HG03378 (cell line): Measurements from ENCODE around the gene CAPN2.

ENCODE experiments used
- ATAC-seq: cut with Tn5 transposase; IDR thresholded peaks from one replicate; pipeline ENCODE4 v1.9.1; 2021; ENCODE audit warnings: mild to moderate bottlenecking, moderate library complexity; ENCODE audit not compliant: unreplicated experiment

Gene CAPN2

DNA sequence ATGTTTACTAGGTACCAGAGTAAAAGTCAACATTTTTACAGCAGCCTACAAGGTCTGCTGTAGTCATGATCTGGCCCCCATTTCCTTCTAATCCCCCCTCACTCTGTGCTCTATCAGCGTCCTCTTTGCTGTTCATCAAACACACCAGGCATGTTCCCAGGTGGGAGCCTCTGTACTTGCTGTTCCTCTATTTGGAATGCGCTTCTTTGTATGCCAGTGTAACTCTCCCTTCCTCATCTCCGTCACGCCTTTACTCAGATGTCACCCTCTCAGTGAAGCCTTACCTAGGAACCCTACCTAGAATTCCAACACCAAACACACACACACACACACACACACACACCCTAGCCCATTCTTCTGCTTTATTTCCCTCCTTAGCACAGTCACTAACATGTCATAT lies 112.4 kb downstream of the CAPN2 start:
- ATAC-seq = no peak
